Peyer's patch (tissue), 4 donors: Measurements from ENCODE around the gene MZB1.

ENCODE experiments used
- CTCF ChIP-seq, 6 experiments: fragments of 450-650 bp in 4 of 6; fragments of 200-600 bp in 2 of 6; sonication (generic) in 1 of 6; IDR thresholded peaks; one replicate each; pipeline ENCODE4 v1.5.1; 2017 to 2019; ENCODE audit warnings: antibody characterized with exemption in 6 of 6, mild to moderate bottlenecking in 3 of 6, moderate library complexity in 1 of 6
- POLR2A ChIP-seq, 2 donors: fragments of 450-650 bp; IDR thresholded peaks; one replicate each; pipeline ENCODE4 v1.5.1; 2017; ENCODE audit warnings: antibody characterized with exemption in 2 of 2, mild to moderate bottlenecking in 2 of 2, moderate library complexity in 2 of 2

- TF ChIP-seq CTCF (IDR thresholded peaks at IDR 0.05) (no peak), POLR2A (IDR thresholded peaks at IDR 0.05) (no peak)
Observed at GRCh38 chr5:139360384-139360783, 29.3 kb downstream of the MZB1 start.
